ENCODE measurements around the gene ROR1.

The ROR1 gene

DNA sequence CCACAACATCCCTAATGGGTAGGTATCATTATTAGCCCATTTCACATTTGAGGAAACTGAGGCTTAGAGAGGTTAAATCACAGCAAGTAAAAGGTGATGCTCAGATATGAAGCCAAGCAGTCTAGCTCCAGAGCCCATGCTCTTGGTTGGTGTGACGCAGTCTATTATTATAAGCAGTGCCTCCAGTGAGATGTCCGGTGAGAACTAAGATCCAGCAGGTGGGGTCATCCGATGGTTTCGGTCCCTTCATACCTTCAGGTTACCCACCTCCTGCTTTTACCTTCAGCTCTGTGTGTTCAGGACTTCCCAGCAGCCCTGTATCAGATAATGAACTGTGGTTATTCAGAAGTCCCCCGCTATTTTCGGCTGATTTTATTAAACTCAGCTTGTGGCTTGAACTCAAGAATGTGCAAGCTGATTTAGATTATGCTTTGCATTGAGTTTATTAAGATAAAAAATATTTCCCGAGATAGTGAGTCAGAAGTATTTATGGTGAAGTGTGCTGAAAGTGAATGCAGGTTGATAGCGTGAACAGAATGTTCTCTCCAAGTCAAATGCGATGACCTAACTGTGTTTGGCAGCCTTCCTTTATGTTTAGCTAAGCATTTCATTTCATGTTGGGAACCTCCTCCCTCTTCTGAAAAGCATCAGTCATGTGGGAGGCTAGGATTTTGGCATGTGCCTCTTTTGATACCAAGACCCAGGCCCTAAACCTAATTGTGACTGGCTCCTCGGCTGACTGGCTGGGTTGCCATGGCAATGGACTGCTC is 268.7 kb downstream of the ROR1 start:
- no peak for DNase-seq (ENCODE audit: extremely low spot score)
- POLR2A ChIA-PET: no interaction called here
- TF ChIP-seq, protein P1, sequence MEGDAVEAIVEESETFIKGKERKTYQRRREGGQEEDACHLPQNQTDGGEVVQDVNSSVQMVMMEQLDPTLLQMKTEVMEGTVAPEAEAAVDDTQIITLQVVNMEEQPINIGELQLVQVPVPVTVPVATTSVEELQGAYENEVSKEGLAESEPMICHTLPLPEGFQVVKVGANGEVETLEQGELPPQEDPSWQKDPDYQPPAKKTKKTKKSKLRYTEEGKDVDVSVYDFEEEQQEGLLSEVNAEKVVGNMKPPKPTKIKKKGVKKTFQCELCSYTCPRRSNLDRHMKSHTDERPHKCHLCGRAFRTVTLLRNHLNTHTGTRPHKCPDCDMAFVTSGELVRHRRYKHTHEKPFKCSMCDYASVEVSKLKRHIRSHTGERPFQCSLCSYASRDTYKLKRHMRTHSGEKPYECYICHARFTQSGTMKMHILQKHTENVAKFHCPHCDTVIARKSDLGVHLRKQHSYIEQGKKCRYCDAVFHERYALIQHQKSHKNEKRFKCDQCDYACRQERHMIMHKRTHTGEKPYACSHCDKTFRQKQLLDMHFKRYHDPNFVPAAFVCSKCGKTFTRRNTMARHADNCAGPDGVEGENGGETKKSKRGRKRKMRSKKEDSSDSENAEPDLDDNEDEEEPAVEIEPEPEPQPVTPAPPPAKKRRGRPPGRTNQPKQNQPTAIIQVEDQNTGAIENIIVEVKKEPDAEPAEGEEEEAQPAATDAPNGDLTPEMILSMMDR (IDR thresholded peaks at IDR 0.05; ENCODE audit: control extremely low read depth, extremely low read depth, low read depth, missing control alignments): no peak
- CTCF ChIA-PET: interaction anchor here (0.8 to 1.4 kb wide), 2 partner anchors 11 kb away, joined by 3 read pairs; no protein-coding TSS in a partner anchor

DNA sequence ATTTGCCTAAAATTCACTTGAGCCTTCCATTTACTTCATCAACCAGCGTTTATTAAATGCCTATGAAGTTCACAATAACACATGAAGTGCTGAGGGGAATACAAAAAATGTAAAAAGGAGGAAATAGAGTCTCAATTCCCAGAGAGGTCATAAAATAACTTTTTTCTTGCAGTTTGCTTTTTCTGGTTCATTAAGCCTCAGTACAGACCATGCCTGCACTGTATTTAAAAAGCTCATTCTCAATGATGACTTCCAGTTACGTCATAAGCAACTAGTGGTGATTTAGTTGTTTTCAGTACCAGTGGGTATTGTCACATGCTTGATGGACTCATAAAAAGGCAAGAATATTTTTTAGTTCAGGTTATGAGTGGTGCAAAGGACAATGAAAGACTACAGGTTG is 269.5 kb downstream of the ROR1 start:
- ChIA-PET POLR2A (no interaction called here), CTCF (interaction anchor here (0.8 kb wide), 1 partner anchor 12 kb away, joined by 3 read pairs; no protein-coding TSS in a partner anchor)
- TF ChIP-seq, protein P1 (IDR thresholded peaks at IDR 0.05; ENCODE audit: control extremely low read depth, extremely low read depth, low read depth, missing control alignments): no peak
- no peak for DNase-seq (ENCODE audit: extremely low spot score)

DNA sequence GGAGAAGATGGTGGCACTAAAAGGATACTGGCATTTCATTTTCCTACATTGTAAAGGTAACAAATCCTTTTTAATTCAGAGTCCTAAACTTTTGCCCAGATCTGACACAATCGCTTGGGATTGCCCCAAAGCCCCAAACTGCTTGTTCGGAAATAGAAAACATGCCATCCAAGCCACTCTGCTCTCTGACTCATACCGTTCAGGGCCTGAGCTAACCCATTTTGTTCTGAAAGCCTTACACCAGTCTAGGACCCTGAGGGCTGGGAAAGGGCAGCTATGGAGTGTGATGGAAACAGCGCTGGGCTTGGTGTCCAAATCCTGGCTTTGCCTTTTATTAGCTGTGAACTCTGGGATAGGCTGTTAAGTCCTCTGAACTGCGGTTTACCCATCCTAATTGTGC is 270.2 kb downstream of the ROR1 start:
- TF ChIP-seq, protein P1 (IDR thresholded peaks at IDR 0.05; ENCODE audit: control extremely low read depth, extremely low read depth, low read depth, missing control alignments): no peak
- CTCF ChIA-PET: interaction anchor here (1.3 kb wide), 1 partner anchor 23 kb away, joined by 3 read pairs; no protein-coding TSS in a partner anchor
- POLR2A ChIA-PET: no interaction called here
- no peak for DNase-seq (ENCODE audit: extremely low spot score)

DNA sequence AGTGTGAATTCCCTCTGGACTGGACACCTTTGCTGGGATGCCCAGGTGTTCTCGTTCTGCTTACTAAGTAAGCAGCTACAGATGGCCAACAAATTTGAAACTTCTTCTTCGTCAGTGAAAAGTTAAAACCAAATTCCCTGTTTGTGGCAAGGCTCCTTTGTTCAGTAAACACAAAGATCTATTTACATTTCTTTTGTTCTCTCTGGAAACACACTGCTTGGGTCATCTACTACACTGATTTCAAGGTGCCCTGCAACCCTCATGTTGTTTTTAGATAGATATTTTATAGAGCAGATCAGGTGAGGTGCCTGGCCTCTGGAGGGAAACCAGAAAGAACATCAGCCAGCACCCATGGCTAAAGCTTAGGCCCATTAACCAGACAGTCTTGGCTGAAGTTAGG is 272.4 kb downstream of the ROR1 start:
- CTCF ChIA-PET: no interaction called here
- POLR2A ChIA-PET: no interaction called here

DNA sequence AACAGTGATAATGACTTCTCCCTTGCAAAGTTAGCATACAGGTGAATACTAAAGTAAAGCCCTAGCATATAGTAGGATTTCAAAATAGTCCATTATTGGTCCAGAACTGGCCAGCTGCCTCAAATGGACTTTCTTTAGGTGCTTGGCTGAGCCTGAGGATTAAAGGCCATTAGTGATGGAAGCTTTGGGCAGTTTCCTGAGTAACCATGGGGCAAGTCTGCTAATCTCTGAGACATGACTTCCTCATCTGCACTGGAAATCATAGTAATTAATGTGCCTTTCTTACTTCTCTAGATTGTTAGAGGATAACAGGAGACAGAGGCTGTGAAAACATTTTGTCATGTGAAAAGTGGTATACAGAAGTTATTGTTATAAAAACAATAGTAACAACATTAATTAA is 273.1 kb downstream of the ROR1 start:
- no peak for DNase-seq (ENCODE audit: extremely low spot score)
- POLR2A ChIA-PET: no interaction called here
- TF ChIP-seq, protein P1 (IDR thresholded peaks at IDR 0.05; ENCODE audit: control extremely low read depth, extremely low read depth, low read depth, missing control alignments): no peak
- CTCF ChIA-PET: no interaction called here

More for the DNA sequence above, 272.4 kb downstream of the ROR1 start:
- TF ChIP-seq, protein P1 (IDR thresholded peaks at IDR 0.05; ENCODE audit: control extremely low read depth, extremely low read depth, low read depth, missing control alignments): no peak
- no peak for DNase-seq (ENCODE audit: extremely low spot score)

DNA sequence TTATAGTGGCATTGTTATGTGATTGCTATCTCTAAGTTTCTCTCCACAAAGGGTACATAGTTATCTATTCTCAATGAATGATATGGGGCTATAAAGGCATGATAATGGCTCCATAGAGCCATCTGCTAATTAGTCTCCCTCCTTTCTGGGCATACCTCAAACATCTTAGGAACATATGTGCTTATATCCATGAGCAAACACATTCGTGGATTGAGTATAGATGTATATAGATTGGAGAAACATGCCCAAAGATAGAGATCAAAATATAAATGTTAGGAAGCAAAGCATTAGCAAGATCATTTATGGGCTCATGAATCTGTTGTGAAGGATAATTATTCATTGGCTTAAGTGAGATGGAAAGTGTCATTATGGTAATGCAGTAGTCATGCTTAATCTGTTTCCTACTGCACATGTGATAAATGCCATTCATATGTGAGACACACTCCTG is 273.8 kb downstream of the ROR1 start:
- ChIA-PET POLR2A (no interaction called here), CTCF (no interaction called here)
- TF ChIP-seq, protein P1 (IDR thresholded peaks at IDR 0.05; ENCODE audit: control extremely low read depth, extremely low read depth, low read depth, missing control alignments): no peak
- no peak for DNase-seq (ENCODE audit: extremely low spot score)

Measured in GM10248 (cell line).